ENCODE results near the gene AP1B1. TPM values are rescaled to one million over a fixed set of nuclear protein-coding genes. Genes with fewer than 3 reads are reported as not detected.
"Not testable (repeated sequence)": the region's sequence is repeated elsewhere in the genome, so short reads cannot be mapped to it uniquely, and the experiment has no call there.

Gene AP1B1
- total RNA-seq, 1 experiment from 2014 or later, result 101 TPM

- H3K27me3 ChIP-seq (replicated peaks; ENCODE audit: control insufficient read depth, insufficient read depth, low read length), result no peaks in the 10 kb centered on the region
- no peaks in the 10 kb centered on the region; the same call in 1 of the 2 replicates for H3K36me3 ChIP-seq (ENCODE audit: control insufficient read depth, insufficient read depth, low read length)
- Mint-ChIP-seq H3K4me3 (ENCODE audit: unreplicated experiment) (peak overlapping the region; percentile 56), H3K36me3 (ENCODE audit: insufficient read depth, unreplicated experiment) (peaks cover 58% of the 10 kb centered on the region), H3K27ac (ENCODE audit: unreplicated experiment) (peak overlapping the region; percentile 84), H3K27me3 (ENCODE audit: insufficient read depth, unreplicated experiment) (no peaks in the 10 kb centered on the region), H3K4me1 (ENCODE audit: low read depth, unreplicated experiment) (peaks cover 21% of the 10 kb centered on the region), H3K9me3 (ENCODE audit: unreplicated experiment) (no peaks in the 10 kb centered on the region)
- BruUV-seq (replicated peaks), result no TSS peak
- H3K9me3 ChIP-seq, result no peaks in the 10 kb centered on the region
- peaks cover 32% of the 10 kb centered on the region for H3K4me1 ChIP-seq
- POLR2A ChIA-PET, result interaction anchor here (0.5 to 1.0 kb wide), 5 partner anchors 15 to 67 kb away, joined by 3 to 9 read pairs (median 7); partner anchors contain the start of gene AP1B1
- peak; percentile 28 to 37 for TF ChIP-seq CTCF (IDR thresholded peaks at IDR 0.05; ENCODE audit: insufficient read depth in 1 of 2, low read depth in 1 of 2, low read length in 1 of 2, severe bottlenecking in 1 of 2, unreplicated experiment in 1 of 2)
- intact Hi-C loops (cut with micrococcal nuclease; ENCODE audit: unreplicated experiment), result loop anchor here (10.0 kb wide), 1 partner anchor 166 kb away; the partner anchor contains the start of gene EMID1
- peak; percentile 74 to 78 for DNase-seq
- CTCF ChIA-PET, result interaction anchor here (0.9 kb wide), 1 partner anchor 50 kb away, joined by 4 read pairs; no protein-coding TSS in a partner anchor
- no peak overlapping the region for H3K4me3 ChIP-seq (ENCODE audit: low read depth, low read length)
Measured at GRCh38 chr22:29370537-29370936, 17.8 kb downstream of the AP1B1 start.

- ChIA-PET POLR2A (interaction anchor here (0.5 kb wide), 1 partner anchor 19 kb away, joined by 3 read pairs; the partner anchor contains the start of gene AP1B1), CTCF (interaction anchor here (0.7 kb wide), 3 partner anchors 32 to 379 kb away, joined by 3 to 5 read pairs (median 4); no protein-coding TSS in a partner anchor)
- Mint-ChIP-seq H3K36me3 (ENCODE audit: insufficient read depth, unreplicated experiment) (peaks cover 57% of the 10 kb centered on the region), H3K4me3 (ENCODE audit: unreplicated experiment) (peak overlapping the region; percentile 56), H3K9me3 (ENCODE audit: unreplicated experiment) (no peaks in the 10 kb centered on the region), H3K4me1 (ENCODE audit: low read depth, unreplicated experiment) (peaks cover 15% of the 10 kb centered on the region), H3K27me3 (ENCODE audit: insufficient read depth, unreplicated experiment) (no peaks in the 10 kb centered on the region), H3K27ac (ENCODE audit: unreplicated experiment) (peak overlapping the region; percentile 84)
- intact Hi-C loops (cut with micrococcal nuclease; ENCODE audit: unreplicated experiment), result no loop called here
- no peak for TF ChIP-seq CTCF (IDR thresholded peaks at IDR 0.05; ENCODE audit: insufficient read depth in 1 of 2, low read depth in 1 of 2, low read length in 1 of 2, severe bottlenecking in 1 of 2, unreplicated experiment in 1 of 2)
- Histone ChIP-seq H3K4me1 (peaks cover 32% of the 10 kb centered on the region), H3K4me3 (ENCODE audit: low read depth, low read length) (no peak overlapping the region), H3K36me3 (ENCODE audit: control insufficient read depth, insufficient read depth, low read length) (no peaks in the 10 kb centered on the region), H3K27me3 (replicated peaks; ENCODE audit: control insufficient read depth, insufficient read depth, low read length) (no peaks in the 10 kb centered on the region), H3K9me3 (no peaks in the 10 kb centered on the region)
- peak in 1 of 2 experiments; percentile 38 for DNase-seq
- no TSS peak for BruUV-seq (replicated peaks)
Measured at GRCh38 chr22:29369460-29369859, 18.9 kb downstream of the AP1B1 start.

DNA sequence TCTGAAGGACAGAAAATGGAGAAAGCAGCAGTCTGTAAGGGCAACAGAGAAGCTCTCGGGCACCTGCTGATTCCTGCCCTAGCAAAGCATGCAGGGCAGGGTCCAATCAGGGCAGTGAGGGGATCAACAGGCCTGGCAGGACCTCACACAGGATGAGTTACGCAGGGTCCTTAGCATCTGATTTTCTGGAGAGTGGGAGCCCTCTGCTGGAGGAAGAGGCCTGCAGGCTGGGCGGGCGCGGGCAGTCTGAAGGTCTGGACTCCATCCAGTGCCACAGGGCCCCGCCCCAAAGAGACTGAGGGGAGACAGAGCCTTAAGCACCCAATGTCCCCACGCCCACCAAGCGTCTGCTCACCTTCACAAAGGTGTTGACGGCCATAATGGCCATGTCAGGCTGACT, 28.9 kb downstream of the AP1B1 start:
- Mint-ChIP-seq H3K4me3 (ENCODE audit: unreplicated experiment) (no peak overlapping the region), H3K4me1 (ENCODE audit: low read depth, unreplicated experiment) (no peaks in the 10 kb centered on the region), H3K9me3 (ENCODE audit: unreplicated experiment) (no peaks in the 10 kb centered on the region), H3K36me3 (ENCODE audit: insufficient read depth, unreplicated experiment) (peaks cover 47% of the 10 kb centered on the region), H3K27me3 (ENCODE audit: insufficient read depth, unreplicated experiment) (no peaks in the 10 kb centered on the region), H3K27ac (ENCODE audit: unreplicated experiment) (no peak overlapping the region)
- DNase-seq, result peak; percentile 49 to 59
- no TSS peak for BruUV-seq (replicated peaks)
- POLR2A ChIA-PET, result interaction anchor here (0.5 kb wide), 1 partner anchor 58 kb away, joined by 4 read pairs; no protein-coding TSS in a partner anchor
- H3K4me3 ChIP-seq (ENCODE audit: low read depth, low read length), result no peak overlapping the region
- no peaks in the 10 kb centered on the region for H3K4me1 ChIP-seq
- intact Hi-C loops (cut with micrococcal nuclease; ENCODE audit: unreplicated experiment), result loop anchor here (1.0 kb wide), 1 partner anchor 52 kb away; no protein-coding TSS in a partner anchor
- peaks cover 4% of the 10 kb centered on the region for H3K36me3 ChIP-seq (ENCODE audit: control insufficient read depth, insufficient read depth, low read length)
- CTCF ChIA-PET, result no interaction called here
- peak; percentile 49 to 68 for TF ChIP-seq CTCF (IDR thresholded peaks at IDR 0.05; ENCODE audit: insufficient read depth in 1 of 2, low read depth in 1 of 2, low read length in 1 of 2, severe bottlenecking in 1 of 2, unreplicated experiment in 1 of 2)
- no peaks in the 10 kb centered on the region for H3K9me3 ChIP-seq
- no peaks in the 10 kb centered on the region for H3K27me3 ChIP-seq (replicated peaks; ENCODE audit: control insufficient read depth, insufficient read depth, low read length)

DNA sequence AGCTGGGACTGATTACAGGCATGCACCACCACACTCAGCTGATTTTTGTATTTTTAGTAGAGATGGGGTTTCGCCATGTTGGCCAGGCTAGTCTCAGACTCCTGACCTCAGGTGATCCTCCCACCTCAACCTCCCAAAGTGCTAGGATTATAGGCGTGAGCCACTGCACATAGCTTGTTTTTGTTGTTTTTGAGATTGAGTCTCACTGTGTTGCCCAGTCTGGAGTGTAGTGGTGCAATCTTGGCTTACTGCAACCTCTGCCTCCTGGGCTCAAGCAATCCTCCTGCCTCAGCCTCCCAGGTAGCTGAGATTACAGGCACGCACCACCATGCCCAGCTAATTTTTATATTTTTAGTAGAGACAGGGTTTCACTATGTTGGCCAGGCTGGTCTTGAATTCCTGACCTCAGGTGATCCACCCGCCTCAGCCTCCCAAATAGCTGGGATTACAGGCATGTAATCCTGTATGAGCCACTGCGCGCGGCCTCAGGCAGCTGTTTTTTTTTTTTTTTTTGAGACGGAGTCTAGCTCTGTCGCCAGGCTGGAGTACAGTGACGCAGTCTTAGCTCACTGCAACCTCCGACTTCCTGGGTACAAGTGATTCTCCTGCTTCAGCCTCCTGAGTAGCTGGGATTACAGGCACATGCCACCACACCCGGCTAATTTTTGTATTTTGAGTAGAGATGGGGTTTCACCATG, 31.0 kb downstream of the AP1B1 start:
- BruUV-seq (replicated peaks); H3K4me3 Mint-ChIP-seq (ENCODE audit: unreplicated experiment); H3K4me3 ChIP-seq (ENCODE audit: low read depth, low read length); H3K27me3 ChIP-seq (replicated peaks; ENCODE audit: control insufficient read depth, insufficient read depth, low read length); H3K27ac Mint-ChIP-seq (ENCODE audit: unreplicated experiment); H3K36me3 ChIP-seq (ENCODE audit: control insufficient read depth, insufficient read depth, low read length); H3K9me3 Mint-ChIP-seq (ENCODE audit: unreplicated experiment); POLR2A ChIA-PET; H3K27me3 Mint-ChIP-seq (ENCODE audit: insufficient read depth, unreplicated experiment); H3K4me1 ChIP-seq; H3K4me1 Mint-ChIP-seq (ENCODE audit: low read depth, unreplicated experiment); intact Hi-C loops (cut with micrococcal nuclease; ENCODE audit: unreplicated experiment); H3K9me3 ChIP-seq; DNase-seq: not testable (repeated sequence)
- H3K36me3 Mint-ChIP-seq (ENCODE audit: insufficient read depth, unreplicated experiment), result peaks cover 47% of the 10 kb centered on the region
- CTCF ChIA-PET, result interaction anchor here (0.7 to 1.3 kb wide), 2 partner anchors 11 to 50 kb away, joined by 3 to 4 read pairs; no protein-coding TSS in a partner anchor
